Measurements from ENCODE around the gene KLK3. TPM values are rescaled to one million over a fixed set of nuclear protein-coding genes. Genes with fewer than 3 reads are reported as not detected.
A peak's percentile ranks its signal among the peaks of the same experiment; 100 is the strongest.

The KLK3 gene
- total and polyA plus RNA-seq, 2 of the 8 experiments (the other 6 are each of a cell fraction or from before 2014, with no cell fraction given), result 0.08 TPM; not detected in 1

DNA sequence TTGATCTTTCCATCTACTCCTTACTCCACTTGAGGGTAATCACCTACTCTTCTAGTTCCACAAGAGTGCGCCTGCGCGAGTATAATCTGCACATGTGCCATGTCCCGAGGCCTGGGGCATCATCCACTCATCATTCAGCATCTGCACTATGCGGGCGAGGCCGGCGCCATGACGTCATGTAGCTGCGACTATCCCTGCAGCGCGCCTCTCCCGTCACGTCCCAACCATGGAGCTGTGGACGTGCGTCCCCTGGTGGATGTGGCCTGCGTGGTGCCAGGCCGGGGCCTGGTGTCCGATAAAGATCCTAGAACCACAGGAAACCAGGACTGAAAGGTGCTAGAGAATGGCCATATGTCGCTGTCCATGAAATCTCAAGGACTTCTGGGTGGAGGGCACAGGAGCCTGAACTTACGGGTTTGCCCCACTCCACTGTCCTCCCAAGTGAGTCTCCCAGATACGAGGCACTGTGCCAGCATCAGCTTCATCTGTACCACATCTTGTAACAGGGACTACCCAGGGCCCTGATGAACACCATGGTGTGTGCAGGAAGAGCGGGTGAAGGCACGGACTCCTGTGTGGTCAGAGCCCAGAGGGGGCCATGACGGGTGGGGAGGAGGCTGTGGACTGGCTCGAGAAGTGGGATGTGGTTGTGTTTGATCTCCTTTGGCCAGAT, 15.8 kb downstream of the KLK3 start:
- Histone ChIP-seq H3K4me1 (replicated peaks in 1 of 4; ENCODE audit: control insufficient read depth in 3 of 4, insufficient read depth in 4 of 4, low read length in 3 of 4) (no peaks in the 10 kb centered on the region), H3K4me3 (ENCODE audit: extremely low read depth in 1 of 4, insufficient read depth in 2 of 4, low read depth in 3 of 4, low read length in 4 of 4) (no peak overlapping the region), H2BK20ac (ENCODE audit: low read length) (no peak overlapping the region), H3K79me2 (ENCODE audit: control insufficient read depth in 1 of 2, insufficient read depth in 2 of 2, low read length in 2 of 2) (no peaks in the 10 kb centered on the region), H3K9ac (replicated peaks in 1 of 4; ENCODE audit: extremely low read depth in 1 of 4, low read depth in 3 of 4, low read length in 3 of 4) (no peak overlapping the region), H3K9me3 (ENCODE audit: insufficient read depth in 2 of 2, low read depth in 1 of 2, low read length in 1 of 2) (no peaks in the 10 kb centered on the region; a peak in 1 of 4 replicates), H4K91ac (replicated peaks; ENCODE audit: insufficient read length, low read length) (no peak overlapping the region), H3K56ac (replicated peaks; ENCODE audit: insufficient read length, low read depth, low read length) (no peak overlapping the region), H3K79me1 (ENCODE audit: low read depth, low read length) (no peaks in the 10 kb centered on the region), H3K4me2 (ENCODE audit: insufficient read depth in 1 of 2, low read depth in 2 of 2, low read length in 2 of 2) (no peak overlapping the region), H3K27ac (ENCODE audit: low read depth, low read length) (no peak overlapping the region), H3K14ac (ENCODE audit: insufficient read length) (no peak overlapping the region), H3K27me3 (replicated peaks in 1 of 4; ENCODE audit: control insufficient read depth in 3 of 4, extremely low read depth in 1 of 4, insufficient read depth in 3 of 4, low read length in 3 of 4) (peaks cover 0 to 3% (median 1%) of the 10 kb centered on the region in 4 experiments; a peak in 2 of 7 replicates), H2AK5ac (ENCODE audit: low read depth, low read length) (no peak overlapping the region), H3K4ac (replicated peaks; ENCODE audit: insufficient read length, low read depth, low read length) (no peak overlapping the region), H2BK12ac (ENCODE audit: low read depth, low read length) (peak overlapping the region; percentile 13; the same call in 1 of the 2 replicates), H4K20me1 (replicated peaks in 1 of 2; ENCODE audit: control insufficient read depth in 1 of 2, insufficient read depth in 2 of 2, low read length in 2 of 2) (no peaks in the 10 kb centered on the region), H3K36me3 (ENCODE audit: control insufficient read depth in 2 of 4, insufficient read depth in 4 of 4, low read length in 3 of 4) (no peaks in the 10 kb centered on the region), H3K23ac (ENCODE audit: insufficient read length) (no peak overlapping the region), H4K5ac (ENCODE audit: insufficient read length, low read depth, low read length) (no peak overlapping the region), H2BK5ac (ENCODE audit: low read depth, low read length) (no peak overlapping the region), H3K18ac (ENCODE audit: extremely low read depth, low read length) (no peak overlapping the region), H2BK120ac (replicated peaks; ENCODE audit: low read depth, low read length) (no peak overlapping the region), H2BK15ac (ENCODE audit: low read length) (no peak overlapping the region), H4K8ac (ENCODE audit: extremely low read depth, insufficient read depth, low read length) (no peak overlapping the region; the same call in 1 of the 2 replicates), H2AFZ (ENCODE audit: low read length) (no peak overlapping the region), H3K23me2 (ENCODE audit: low read depth, low read length) (peaks cover 5% of the 10 kb centered on the region; the same call in 1 of the 2 replicates)
- POLR2A ChIA-PET (ENCODE audit: partially characterized antibody), result interaction anchor here (0.6 to 3.6 kb wide), 5 partner anchors 32 to 78 kb away, joined by 3 to 16 read pairs (median 5); no protein-coding TSS in a partner anchor
- 74% methylated on average over 25 of the region's 26 CpGs; no CpG with 5 or more reads in 1 of the 2 experiments for WGBS, 2 experiments (ENCODE audit: extremely low coverage in 1 of 2, insufficient coverage in 1 of 2, insufficient read length in 1 of 2, insufficient replicate concordance in 2 of 2, low coverage in 1 of 2, low lambda C conversion rate in 2 of 2, missing lambda C conversion rate in 1 of 2)
- FAIRE-seq, result no peak
- CTCF ChIA-PET (ENCODE audit: partially characterized antibody), result interaction anchor here (0.8 to 2.6 kb wide), 12 partner anchors 9 to 224 kb away, joined by 3 to 12 read pairs (median 3); no protein-coding TSS in a partner anchor
- DNase-seq (ENCODE audit: low read depth in 1 of 2, low spot score in 2 of 2), result peak in 1 of 2 experiments; percentile 52
- peak; percentile 50 for TF ChIP-seq KDM4A (IDR thresholded peaks at IDR 0.05; ENCODE audit: low read depth, low read length, severe bottlenecking)
- TF ChIP-seq, protein P1, sequence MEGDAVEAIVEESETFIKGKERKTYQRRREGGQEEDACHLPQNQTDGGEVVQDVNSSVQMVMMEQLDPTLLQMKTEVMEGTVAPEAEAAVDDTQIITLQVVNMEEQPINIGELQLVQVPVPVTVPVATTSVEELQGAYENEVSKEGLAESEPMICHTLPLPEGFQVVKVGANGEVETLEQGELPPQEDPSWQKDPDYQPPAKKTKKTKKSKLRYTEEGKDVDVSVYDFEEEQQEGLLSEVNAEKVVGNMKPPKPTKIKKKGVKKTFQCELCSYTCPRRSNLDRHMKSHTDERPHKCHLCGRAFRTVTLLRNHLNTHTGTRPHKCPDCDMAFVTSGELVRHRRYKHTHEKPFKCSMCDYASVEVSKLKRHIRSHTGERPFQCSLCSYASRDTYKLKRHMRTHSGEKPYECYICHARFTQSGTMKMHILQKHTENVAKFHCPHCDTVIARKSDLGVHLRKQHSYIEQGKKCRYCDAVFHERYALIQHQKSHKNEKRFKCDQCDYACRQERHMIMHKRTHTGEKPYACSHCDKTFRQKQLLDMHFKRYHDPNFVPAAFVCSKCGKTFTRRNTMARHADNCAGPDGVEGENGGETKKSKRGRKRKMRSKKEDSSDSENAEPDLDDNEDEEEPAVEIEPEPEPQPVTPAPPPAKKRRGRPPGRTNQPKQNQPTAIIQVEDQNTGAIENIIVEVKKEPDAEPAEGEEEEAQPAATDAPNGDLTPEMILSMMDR (IDR thresholded peaks at IDR 0.05; ENCODE audit: control extremely low read depth in 1 of 3, insufficient read depth in 1 of 3, low read depth in 1 of 3, low read length in 3 of 3), result peak; percentile 47 to 67 (median 60)
- TF ChIP-seq, protein P2, sequence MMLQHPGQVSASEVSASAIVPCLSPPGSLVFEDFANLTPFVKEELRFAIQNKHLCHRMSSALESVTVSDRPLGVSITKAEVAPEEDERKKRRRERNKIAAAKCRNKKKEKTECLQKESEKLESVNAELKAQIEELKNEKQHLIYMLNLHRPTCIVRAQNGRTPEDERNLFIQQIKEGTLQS (IDR thresholded peaks at IDR 0.05; ENCODE audit: insufficient read depth, low read depth, low read length), result no peak
- TF ChIP-seq KDM5A (IDR thresholded peaks at IDR 0.05; ENCODE audit: low read length), result no peak
- peak; percentile 43 to 65 for TF ChIP-seq RAD21 (IDR thresholded peaks at IDR 0.05 in 1 of 2, conservative IDR thresholded peaks at IDR 0.05 in 1 of 2; ENCODE audit: low read depth in 2 of 2, low read length in 2 of 2)
- TF ChIP-seq CREB1 (IDR thresholded peaks at IDR 0.05), result peak; percentile 91

All from H1 (cell line).